Measurements from ENCODE around the gene EVPLL. TPM values are rescaled to one million over a fixed set of nuclear protein-coding genes. Genes with fewer than 3 reads are reported as not detected.

EVPLL gene
- total and polyA plus RNA-seq, 2 donors (not counting 1 experiment from before 2014, with no cell fraction given): not detected

DNA sequence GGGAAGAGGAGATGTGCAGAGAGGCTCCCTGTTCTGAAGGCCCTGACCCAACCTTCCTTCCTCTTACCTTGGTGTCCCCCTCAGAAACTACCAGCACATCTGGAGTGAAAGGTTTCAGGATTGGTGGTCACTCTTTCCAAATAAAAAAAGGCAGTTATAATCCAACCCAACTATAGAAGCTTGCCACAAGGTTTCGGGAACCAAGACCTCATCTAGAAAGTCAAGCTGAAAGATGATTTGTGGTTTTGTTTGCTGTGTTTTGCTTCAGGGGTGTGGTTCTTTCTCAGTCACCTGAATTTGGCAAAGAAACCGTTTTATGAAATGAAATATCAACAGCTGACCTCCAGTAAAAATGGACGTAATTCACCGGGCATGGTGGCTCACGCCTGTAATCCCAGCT lies 33.6 kb upstream of the EVPLL start:
- intact Hi-C loops (cut with micrococcal nuclease): no loop called here
- POLR2A ChIA-PET: interaction anchor here (0.7 kb wide), 1 partner anchor 50 kb away, joined by 11 read pairs; no protein-coding TSS in a partner anchor
- Mint-ChIP-seq H3K27ac (no peak overlapping the region), H3K9me3 (ENCODE audit: insufficient read depth) (no peaks in the 10 kb centered on the region), H3K4me1 (no peaks in the 10 kb centered on the region), H3K27me3 (no peaks in the 10 kb centered on the region), H3K4me3 (no peak overlapping the region)
- DNase-seq (no peak), ATAC-seq (ENCODE audit: low read depth) (no peak)
- Histone ChIP-seq H3K4me2 (replicated peaks; ENCODE audit: low read depth, low read length, poor library complexity, severe bottlenecking) (no peak overlapping the region), H2AFZ (ENCODE audit: insufficient read depth, low read depth, low read length, poor library complexity, severe bottlenecking) (no peak overlapping the region), H3K79me2 (ENCODE audit: control insufficient read depth, insufficient read depth, low read length) (no peaks in the 10 kb centered on the region), H3K9ac (ENCODE audit: low read length) (no peak overlapping the region), H3K36me3 (replicated peaks in 1 of 2; ENCODE audit: control extremely low read depth in 1 of 2, control insufficient read depth in 1 of 2, extremely low read depth in 1 of 2, insufficient read depth in 2 of 2, low read length in 1 of 2) (peaks cover 0 to 40% of the 10 kb centered on the region in 2 experiments), H3K9me3 (ENCODE audit: control extremely low read depth in 1 of 3, control insufficient read depth in 2 of 3, insufficient read depth in 1 of 3, low read length in 2 of 3) (no peaks in the 10 kb centered on the region), H3K4me1 (ENCODE audit: control insufficient read depth in 2 of 2, insufficient read depth in 2 of 2, low read length in 2 of 2) (no peaks in the 10 kb centered on the region), H3K27ac (ENCODE audit: low read length in 2 of 2) (no peak overlapping the region), H4K20me1 (ENCODE audit: control insufficient read depth, insufficient read depth, low read length, poor library complexity, severe bottlenecking) (no peaks in the 10 kb centered on the region), H3K4me3 (ENCODE audit: control extremely low read depth in 1 of 5, extremely low read depth in 1 of 5, insufficient read depth in 1 of 5, low read depth in 2 of 5, low read length in 4 of 5) (no peak overlapping the region), H3K27me3 (replicated peaks in 1 of 4; ENCODE audit: control extremely low read depth in 1 of 4, control insufficient read depth in 3 of 4, insufficient read depth in 4 of 4, low read length in 3 of 4) (no peaks in the 10 kb centered on the region)
- TF ChIP-seq, protein P1, sequence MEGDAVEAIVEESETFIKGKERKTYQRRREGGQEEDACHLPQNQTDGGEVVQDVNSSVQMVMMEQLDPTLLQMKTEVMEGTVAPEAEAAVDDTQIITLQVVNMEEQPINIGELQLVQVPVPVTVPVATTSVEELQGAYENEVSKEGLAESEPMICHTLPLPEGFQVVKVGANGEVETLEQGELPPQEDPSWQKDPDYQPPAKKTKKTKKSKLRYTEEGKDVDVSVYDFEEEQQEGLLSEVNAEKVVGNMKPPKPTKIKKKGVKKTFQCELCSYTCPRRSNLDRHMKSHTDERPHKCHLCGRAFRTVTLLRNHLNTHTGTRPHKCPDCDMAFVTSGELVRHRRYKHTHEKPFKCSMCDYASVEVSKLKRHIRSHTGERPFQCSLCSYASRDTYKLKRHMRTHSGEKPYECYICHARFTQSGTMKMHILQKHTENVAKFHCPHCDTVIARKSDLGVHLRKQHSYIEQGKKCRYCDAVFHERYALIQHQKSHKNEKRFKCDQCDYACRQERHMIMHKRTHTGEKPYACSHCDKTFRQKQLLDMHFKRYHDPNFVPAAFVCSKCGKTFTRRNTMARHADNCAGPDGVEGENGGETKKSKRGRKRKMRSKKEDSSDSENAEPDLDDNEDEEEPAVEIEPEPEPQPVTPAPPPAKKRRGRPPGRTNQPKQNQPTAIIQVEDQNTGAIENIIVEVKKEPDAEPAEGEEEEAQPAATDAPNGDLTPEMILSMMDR (IDR thresholded peaks at IDR 0.05): no peak
- TF ChIP-seq EZH2 (IDR thresholded peaks at IDR 0.05; ENCODE audit: borderline replicate concordance, insufficient read depth, low read depth, low read length, poor library complexity, severe bottlenecking): no peak
- CTCF ChIA-PET: no interaction called here
- 50% methylated on average over 1 of the region's 5 CpGs for WGBS (ENCODE audit: insufficient coverage)

DNA sequence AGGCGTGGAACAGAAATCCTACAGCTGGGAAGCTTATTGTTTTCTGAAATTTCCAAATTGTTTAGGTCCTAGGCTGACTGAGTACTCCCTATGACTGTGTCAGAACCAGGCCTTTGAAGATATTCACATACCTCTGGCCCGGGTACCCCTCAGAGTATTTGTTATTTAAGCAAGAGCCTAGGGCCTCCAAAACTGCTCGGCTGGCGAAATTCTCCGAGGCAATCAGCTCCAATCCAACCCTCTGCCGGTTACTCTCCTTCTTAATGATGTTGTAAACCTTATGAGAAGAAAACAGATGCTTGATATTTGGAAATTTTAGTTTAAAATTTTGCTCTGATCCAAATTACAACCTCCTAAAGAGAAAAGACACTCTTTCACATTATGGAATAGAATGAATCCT lies 24.0 kb upstream of the EVPLL start:
- no peak overlapping the region for H3K4me2 ChIP-seq (replicated peaks; ENCODE audit: low read depth, low read length, poor library complexity, severe bottlenecking)
- no peaks in the 10 kb centered on the region for H3K4me1 ChIP-seq (ENCODE audit: control insufficient read depth in 2 of 2, insufficient read depth in 2 of 2, low read length in 2 of 2)
- H3K27me3 ChIP-seq (replicated peaks in 1 of 4; ENCODE audit: control extremely low read depth in 1 of 4, control insufficient read depth in 3 of 4, insufficient read depth in 4 of 4, low read length in 3 of 4): no peaks in the 10 kb centered on the region
- Mint-ChIP-seq H3K27me3 (no peaks in the 10 kb centered on the region), H3K4me1 (no peaks in the 10 kb centered on the region), H3K27ac (no peak overlapping the region), H3K4me3 (no peak overlapping the region), H3K9me3 (ENCODE audit: insufficient read depth) (no peaks in the 10 kb centered on the region)
- no peak overlapping the region for H3K9ac ChIP-seq (ENCODE audit: low read length)
- H3K4me3 ChIP-seq (ENCODE audit: control extremely low read depth in 1 of 5, extremely low read depth in 1 of 5, insufficient read depth in 1 of 5, low read depth in 2 of 5, low read length in 4 of 5): no peak overlapping the region
- CTCF ChIA-PET: no interaction called here
- intact Hi-C loops (cut with micrococcal nuclease): no loop called here
- no peak overlapping the region for H3K27ac ChIP-seq (ENCODE audit: low read length in 2 of 2)
- peaks cover 0 to 15% of the 10 kb centered on the region in 2 experiments for H3K36me3 ChIP-seq (replicated peaks in 1 of 2; ENCODE audit: control extremely low read depth in 1 of 2, control insufficient read depth in 1 of 2, extremely low read depth in 1 of 2, insufficient read depth in 2 of 2, low read length in 1 of 2)
- H3K79me2 ChIP-seq (ENCODE audit: control insufficient read depth, insufficient read depth, low read length): no peaks in the 10 kb centered on the region
- no peak overlapping the region for H2AFZ ChIP-seq (ENCODE audit: insufficient read depth, low read depth, low read length, poor library complexity, severe bottlenecking)
- POLR2A ChIA-PET: no interaction called here
- WGBS (ENCODE audit: insufficient coverage): 100% methylated on average over 1 of the region's 6 CpGs
- ATAC-seq (ENCODE audit: low read depth) (no peak), DNase-seq (no peak)
- no peak for TF ChIP-seq EZH2 (IDR thresholded peaks at IDR 0.05; ENCODE audit: borderline replicate concordance, insufficient read depth, low read depth, low read length, poor library complexity, severe bottlenecking)
- TF ChIP-seq, protein P1 (IDR thresholded peaks at IDR 0.05): no peak
- no peaks in the 10 kb centered on the region for H4K20me1 ChIP-seq (ENCODE audit: control insufficient read depth, insufficient read depth, low read length, poor library complexity, severe bottlenecking)
- no peaks in the 10 kb centered on the region for H3K9me3 ChIP-seq (ENCODE audit: control extremely low read depth in 1 of 3, control insufficient read depth in 2 of 3, insufficient read depth in 1 of 3, low read length in 2 of 3)

All from B cell (primary cell).